Measurements from ENCODE around the gene AK9. TPM values are rescaled to one million over a fixed set of nuclear protein-coding genes. Genes with fewer than 3 reads are reported as not detected.

AK9 gene
- total RNA-seq, 1 experiment from 2014 or later: 1.7 TPM

DNA sequence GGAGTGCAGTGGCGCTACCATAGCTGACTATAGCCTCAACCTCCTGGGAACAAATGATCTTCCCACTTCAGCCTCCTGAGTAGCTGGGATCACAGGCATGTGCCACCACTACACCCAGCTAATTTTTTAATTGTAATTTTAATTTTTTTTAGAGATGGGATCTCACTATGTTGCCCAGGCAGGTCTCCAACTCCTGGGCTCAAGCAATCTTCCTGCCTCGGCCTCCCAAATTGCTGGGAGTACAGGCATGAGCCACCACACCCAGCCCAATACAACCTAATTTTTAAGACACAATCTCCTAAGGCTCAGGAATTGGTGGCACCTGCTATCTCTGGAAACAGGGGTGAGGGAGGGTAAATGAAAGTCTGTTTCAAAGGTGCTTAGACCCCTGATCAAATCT, 213.8 kb downstream of the AK9 start:
- Histone ChIP-seq H3K9me2 (replicated peaks; ENCODE audit: low read length) (no peaks in the 10 kb centered on the region), H3K27me3 (ENCODE audit: low read length) (no peaks in the 10 kb centered on the region), H3K9ac (ENCODE audit: low read length) (no peak overlapping the region), H2AFZ (ENCODE audit: low read length) (no peak overlapping the region), H3K36me3 (ENCODE audit: low read depth, low read length) (peaks cover 22% of the 10 kb centered on the region), H4K20me1 (ENCODE audit: low read length) (0 out of 2 replicates have a peak, but pooled peaks cover 2% of the 10 kb centered on the region), H3K4me2 (ENCODE audit: low read length) (no peak overlapping the region), H3K4me1 (ENCODE audit: insufficient read depth, low read length) (peaks cover 21% of the 10 kb centered on the region), H3K4me3 (ENCODE audit: low read length) (no peak overlapping the region), H3K9me3 (ENCODE audit: low read length) (no peaks in the 10 kb centered on the region), H3K79me2 (ENCODE audit: low read length) (peaks cover 60% of the 10 kb centered on the region), H3F3A (ENCODE audit: low read length, unreplicated experiment) (no peaks in the 10 kb centered on the region), H3K27ac (ENCODE audit: low read length) (no peak overlapping the region)
- BruUV-seq (replicated peaks): no TSS peak
- intact Hi-C loops (cut with micrococcal nuclease): no loop called here
- CTCF ChIA-PET: no interaction called here
- POLR2A ChIA-PET (ENCODE audit: unreplicated experiment): no interaction called here
- TF ChIP-seq, protein P1, sequence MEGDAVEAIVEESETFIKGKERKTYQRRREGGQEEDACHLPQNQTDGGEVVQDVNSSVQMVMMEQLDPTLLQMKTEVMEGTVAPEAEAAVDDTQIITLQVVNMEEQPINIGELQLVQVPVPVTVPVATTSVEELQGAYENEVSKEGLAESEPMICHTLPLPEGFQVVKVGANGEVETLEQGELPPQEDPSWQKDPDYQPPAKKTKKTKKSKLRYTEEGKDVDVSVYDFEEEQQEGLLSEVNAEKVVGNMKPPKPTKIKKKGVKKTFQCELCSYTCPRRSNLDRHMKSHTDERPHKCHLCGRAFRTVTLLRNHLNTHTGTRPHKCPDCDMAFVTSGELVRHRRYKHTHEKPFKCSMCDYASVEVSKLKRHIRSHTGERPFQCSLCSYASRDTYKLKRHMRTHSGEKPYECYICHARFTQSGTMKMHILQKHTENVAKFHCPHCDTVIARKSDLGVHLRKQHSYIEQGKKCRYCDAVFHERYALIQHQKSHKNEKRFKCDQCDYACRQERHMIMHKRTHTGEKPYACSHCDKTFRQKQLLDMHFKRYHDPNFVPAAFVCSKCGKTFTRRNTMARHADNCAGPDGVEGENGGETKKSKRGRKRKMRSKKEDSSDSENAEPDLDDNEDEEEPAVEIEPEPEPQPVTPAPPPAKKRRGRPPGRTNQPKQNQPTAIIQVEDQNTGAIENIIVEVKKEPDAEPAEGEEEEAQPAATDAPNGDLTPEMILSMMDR (conservative IDR thresholded peaks at IDR 0.05; ENCODE audit: low read depth, low read length): no peak
- no peak for TF ChIP-seq EZH2 (IDR thresholded peaks at IDR 0.05; ENCODE audit: low read length, unreplicated experiment)
- DNase-seq: no peak
- ATAC-seq: no peak

DNA sequence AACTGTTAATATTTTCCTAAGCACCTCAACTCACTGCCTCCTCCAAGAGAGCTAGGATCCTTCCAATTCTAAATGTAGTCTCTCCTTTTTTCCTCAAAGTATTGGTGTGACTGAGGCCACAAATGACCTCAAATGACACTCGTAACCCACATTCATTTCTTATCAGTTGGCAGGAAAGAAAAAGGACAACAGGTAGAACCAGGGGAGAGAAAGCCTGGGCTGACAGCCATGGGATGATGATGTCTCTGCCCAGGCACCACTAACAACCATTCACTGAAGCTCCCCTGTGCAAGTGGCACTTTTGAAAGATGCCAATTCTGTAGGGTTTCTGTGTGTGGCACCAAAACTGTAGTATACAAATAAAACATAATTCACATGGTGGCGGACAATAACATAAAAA, 215.4 kb downstream of the AK9 start:
- POLR2A ChIA-PET (ENCODE audit: unreplicated experiment): interaction anchor here (0.5 kb wide), 1 partner anchor 47 kb away, joined by 6 read pairs; no protein-coding TSS in a partner anchor
- no TSS peak for BruUV-seq (replicated peaks)
- intact Hi-C loops (cut with micrococcal nuclease): no loop called here
- Histone ChIP-seq H3K4me1 (ENCODE audit: insufficient read depth, low read length) (peaks cover 6% of the 10 kb centered on the region), H3K9me2 (replicated peaks; ENCODE audit: low read length) (no peaks in the 10 kb centered on the region), H4K20me1 (ENCODE audit: low read length) (no peaks in the 10 kb centered on the region), H3K27ac (ENCODE audit: low read length) (no peak overlapping the region), H3K4me2 (ENCODE audit: low read length) (no peak overlapping the region), H3K9ac (ENCODE audit: low read length) (no peak overlapping the region), H3K9me3 (ENCODE audit: low read length) (no peaks in the 10 kb centered on the region), H3K4me3 (ENCODE audit: low read length) (no peak overlapping the region), H2AFZ (ENCODE audit: low read length) (no peak overlapping the region), H3K36me3 (ENCODE audit: low read depth, low read length) (peaks cover 20% of the 10 kb centered on the region; the same call in 1 of the 2 replicates), H3K79me2 (ENCODE audit: low read length) (peaks cover 44% of the 10 kb centered on the region), H3K27me3 (ENCODE audit: low read length) (no peaks in the 10 kb centered on the region), H3F3A (ENCODE audit: low read length, unreplicated experiment) (no peaks in the 10 kb centered on the region)
- DNase-seq: no peak
- CTCF ChIA-PET: no interaction called here
- no peak for TF ChIP-seq EZH2 (IDR thresholded peaks at IDR 0.05; ENCODE audit: low read length, unreplicated experiment)
- no peak for ATAC-seq

DNA sequence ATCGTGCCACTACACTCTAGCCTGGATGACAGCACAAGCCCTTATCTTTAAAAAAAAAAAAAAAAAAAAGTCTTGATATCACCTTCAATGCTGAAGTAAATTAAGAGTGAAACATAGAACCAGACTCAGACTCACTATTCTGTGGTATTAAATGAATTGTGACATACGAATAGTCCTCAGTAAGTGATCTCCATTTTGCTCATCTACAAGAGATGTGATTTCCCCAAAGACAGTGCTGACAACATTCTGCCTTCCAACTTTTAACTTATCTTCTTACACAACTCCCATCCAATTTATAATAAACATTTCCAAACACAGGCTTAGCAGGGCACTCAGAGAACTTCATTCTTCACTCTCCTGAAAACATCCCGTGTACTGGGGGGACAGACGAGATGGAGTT, 216.0 kb downstream of the AK9 start:
- Histone ChIP-seq H3K9ac (ENCODE audit: low read length) (no peak overlapping the region), H3K36me3 (ENCODE audit: low read depth, low read length) (peaks cover 16% of the 10 kb centered on the region; the same call in 1 of the 2 replicates), H3K79me2 (ENCODE audit: low read length) (peaks cover 38% of the 10 kb centered on the region), H2AFZ (ENCODE audit: low read length) (no peak overlapping the region), H3K9me2 (replicated peaks; ENCODE audit: low read length) (no peaks in the 10 kb centered on the region), H3K4me1 (ENCODE audit: insufficient read depth, low read length) (0 out of 2 replicates have a peak, but pooled peaks cover 2% of the 10 kb centered on the region), H3K27me3 (ENCODE audit: low read length) (no peaks in the 10 kb centered on the region), H3K9me3 (ENCODE audit: low read length) (no peaks in the 10 kb centered on the region), H3F3A (ENCODE audit: low read length, unreplicated experiment) (no peaks in the 10 kb centered on the region), H3K4me3 (ENCODE audit: low read length) (no peak overlapping the region), H3K4me2 (ENCODE audit: low read length) (no peak overlapping the region), H4K20me1 (ENCODE audit: low read length) (no peaks in the 10 kb centered on the region), H3K27ac (ENCODE audit: low read length) (no peak overlapping the region)
- TF ChIP-seq EZH2phosphoT487 (IDR thresholded peaks at IDR 0.05; ENCODE audit: borderline replicate concordance, low read length): no peak
- TF ChIP-seq EZH2 (IDR thresholded peaks at IDR 0.05; ENCODE audit: low read length, unreplicated experiment): no peak
- TF ChIP-seq, protein P1 (conservative IDR thresholded peaks at IDR 0.05; ENCODE audit: low read depth, low read length): no peak
- ATAC-seq: no peak
- CTCF ChIA-PET: no interaction called here
- DNase-seq: no peak
- intact Hi-C loops (cut with micrococcal nuclease): no loop called here
- POLR2A ChIA-PET (ENCODE audit: unreplicated experiment): no interaction called here
- no TSS peak for BruUV-seq (replicated peaks)

All from PC-3 (cell line).